GM18858 (cell line): ENCODE data around the gene C3AR1.
"Not testable (repeated sequence)": the region's sequence is repeated elsewhere in the genome, so short reads cannot be mapped to it uniquely, and the experiment has no call there.

Source experiments
- ATAC-seq: cut with Tn5 transposase; IDR thresholded peaks from one replicate; pipeline ENCODE4 v1.9.1; 2021; ENCODE audit not compliant: unreplicated experiment

C3AR1 gene

GRCh38 chr12:8031017-8031416, 35.1 kb downstream of the C3AR1 start:
- not testable (repeated sequence) for ATAC-seq

GRCh38 chr12:8030189-8030588, 36.0 kb downstream of the C3AR1 start:
- ATAC-seq: no peak

GRCh38 chr12:8028267-8028666, 37.9 kb downstream of the C3AR1 start:
- no peak for ATAC-seq

- ATAC-seq: no peak
Measured at GRCh38 chr12:8027856-8028255, 38.3 kb downstream of the C3AR1 start.

GRCh38 chr12:8026291-8026900, 39.8 kb downstream of the C3AR1 start:
- ATAC-seq: peak; percentile 94

- ATAC-seq: no peak
Measured at GRCh38 chr12:8018666-8019581, 47.2 kb downstream of the C3AR1 start.

GRCh38 chr12:8018213-8018612, 47.9 kb downstream of the C3AR1 start:
- not testable (repeated sequence) for ATAC-seq

GRCh38 chr12:8014836-8015235, 51.3 kb downstream of the C3AR1 start:
- ATAC-seq: no peak

GRCh38 chr12:8012651-8013309, 53.4 kb downstream of the C3AR1 start:
- ATAC-seq: no peak

GRCh38 chr12:8011331-8011730, 54.8 kb downstream of the C3AR1 start:
- no peak for ATAC-seq
